Measurements from ENCODE around the gene ERG.

ERG gene

DNA sequence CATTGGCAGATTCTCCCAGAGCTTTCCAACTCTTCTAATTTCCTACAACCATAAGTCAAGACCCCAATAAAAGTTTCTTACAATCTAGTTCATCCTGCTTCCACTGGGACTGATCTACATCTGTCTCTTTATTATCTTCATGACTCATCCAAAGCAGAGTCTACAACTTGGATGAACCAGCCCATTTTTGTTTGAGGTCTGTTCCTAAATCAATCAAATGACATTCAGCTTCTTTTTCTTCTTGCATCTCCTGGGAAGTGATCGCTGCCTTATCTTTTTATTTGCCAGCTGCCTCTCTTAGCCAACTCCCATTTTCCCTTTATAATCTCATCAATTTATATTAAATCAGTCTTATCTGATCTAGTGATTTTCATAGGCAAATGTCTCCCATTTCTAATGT lies 105.6 kb downstream of the ERG start:
- DNase-seq, result no peak

DNA sequence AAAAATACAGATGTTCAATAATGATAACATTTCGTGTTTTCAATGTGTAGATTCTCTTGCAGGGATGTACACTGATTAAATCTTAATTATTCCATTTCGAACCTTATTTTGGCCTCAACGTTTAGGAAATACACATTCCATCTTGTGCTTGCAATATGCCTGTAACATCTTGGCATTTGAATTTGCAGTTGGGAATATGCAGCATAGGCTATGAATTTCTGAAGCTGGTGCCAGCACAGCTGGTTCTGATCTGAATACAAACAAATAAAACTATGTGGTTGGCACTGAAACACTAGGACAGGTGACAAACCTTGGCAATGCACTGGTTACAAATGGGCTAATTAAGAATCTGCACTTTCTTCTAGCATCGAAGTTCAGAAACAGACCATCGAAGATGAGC lies 108.4 kb downstream of the ERG start:
- DNase-seq, result no peak

DNA sequence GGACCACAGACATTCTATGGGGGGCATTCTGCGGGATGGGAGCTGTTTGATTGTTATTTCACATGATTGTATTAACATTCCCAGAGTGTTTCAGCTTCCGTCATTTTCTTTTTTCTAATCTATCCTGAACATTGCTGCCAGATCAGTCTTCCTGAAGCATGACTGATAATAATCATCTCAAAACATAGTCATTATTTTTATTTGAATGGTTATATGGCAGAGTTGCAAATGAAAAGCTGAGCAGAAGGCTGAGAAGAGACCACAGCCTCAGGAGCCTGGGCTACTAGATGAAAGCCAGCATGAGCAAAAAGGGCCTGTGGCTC lies 109.0 kb downstream of the ERG start:
- DNase-seq, result no peak

GRCh38 chr21:38388647-38389353 lies 109.5 kb downstream of the ERG start:
- DNase-seq, result no peak

DNA sequence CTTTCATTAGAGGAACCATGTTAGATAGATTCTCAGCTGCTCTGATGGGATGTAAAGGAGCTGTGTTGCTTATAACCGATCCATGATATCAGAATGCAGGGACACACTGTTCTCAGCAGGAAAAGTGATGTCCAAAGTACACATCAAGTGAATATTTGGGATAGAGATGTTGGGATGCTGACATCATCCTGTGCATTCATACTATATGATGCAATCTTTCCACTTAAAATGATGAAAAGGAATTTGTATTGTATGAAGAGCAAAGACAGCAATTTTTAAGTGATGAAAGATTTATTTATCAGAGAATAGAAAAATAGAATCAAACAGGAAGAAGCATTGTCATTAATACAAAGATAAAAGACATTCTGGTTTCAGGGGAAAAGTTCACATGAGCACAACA lies 110.1 kb downstream of the ERG start:
- DNase-seq, result no peak

DNA sequence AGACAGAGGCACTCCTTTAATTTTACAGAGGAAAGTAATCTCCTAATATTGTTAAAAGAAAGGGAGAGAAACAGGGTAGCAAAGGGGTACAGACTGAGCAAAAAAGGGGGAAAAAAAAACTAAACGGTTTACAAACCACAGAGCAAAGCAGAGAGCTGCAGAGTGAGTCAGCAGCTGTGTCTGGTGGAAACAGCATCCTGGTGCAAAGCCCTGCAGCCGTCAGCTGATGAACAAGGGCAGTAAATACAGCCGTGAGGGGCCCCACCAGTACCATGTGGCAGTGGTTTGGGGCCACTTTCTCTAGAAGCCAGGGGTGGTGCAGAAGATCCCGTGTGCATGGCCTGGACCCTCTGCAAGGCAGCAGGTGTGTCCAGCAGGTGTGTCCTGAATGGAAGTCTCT lies 111.3 kb downstream of the ERG start:
- DNase-seq, result no peak

DNA sequence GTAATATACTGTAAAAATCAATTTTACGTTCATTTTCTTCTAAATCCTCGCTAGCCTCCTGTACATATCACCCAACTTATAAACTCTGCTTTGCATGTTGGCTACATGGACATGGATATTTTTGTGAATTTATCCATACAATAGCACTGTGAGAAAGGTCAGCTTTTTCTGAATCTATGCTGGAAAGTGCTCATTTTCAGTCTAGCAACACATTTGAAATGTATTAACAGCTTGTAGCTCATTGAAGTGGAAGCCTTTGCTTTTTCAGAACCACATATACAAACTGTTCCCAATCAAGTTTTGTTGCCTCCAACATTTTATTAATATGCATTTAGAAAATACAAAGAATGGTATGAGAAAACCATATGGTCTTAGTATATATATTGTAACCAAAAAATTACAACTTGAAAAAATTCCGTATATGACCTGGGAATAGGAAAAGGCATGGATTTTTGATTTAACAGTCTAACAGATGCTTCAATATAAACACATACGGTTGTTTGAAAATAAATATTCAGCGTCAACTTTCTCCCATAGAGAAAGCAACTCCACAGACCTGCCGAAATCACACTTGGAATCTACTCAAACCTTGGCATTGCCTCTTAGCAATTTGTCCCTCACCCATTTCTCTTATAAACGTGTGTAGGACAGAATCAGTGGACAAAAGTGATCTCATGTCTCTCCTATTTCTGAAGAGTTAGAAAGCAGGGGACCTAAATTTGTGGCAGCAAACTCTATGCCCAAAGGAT lies 112.7 kb downstream of the ERG start:
- DNase-seq, result no peak

- DNase-seq, result no peak
Measured at GRCh38 chr21:38384675-38385426, 113.4 kb downstream of the ERG start.

DNA sequence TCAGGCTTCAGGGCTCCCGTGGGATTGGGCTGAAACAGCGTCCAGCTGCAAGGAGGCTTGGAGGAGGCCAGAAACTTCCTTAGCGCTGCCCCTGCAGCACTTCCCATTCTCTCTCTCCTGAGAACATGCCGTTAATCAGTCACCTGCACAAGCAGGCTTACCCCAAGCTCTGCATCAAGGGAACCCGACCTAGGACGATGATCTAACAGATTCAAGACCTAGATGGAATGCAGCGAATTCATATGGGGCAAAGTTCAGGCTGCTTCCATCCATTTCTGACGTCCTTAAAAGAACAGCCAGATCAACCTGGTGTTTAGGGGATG lies 114.1 kb downstream of the ERG start:
- DNase-seq, result no peak

DNA sequence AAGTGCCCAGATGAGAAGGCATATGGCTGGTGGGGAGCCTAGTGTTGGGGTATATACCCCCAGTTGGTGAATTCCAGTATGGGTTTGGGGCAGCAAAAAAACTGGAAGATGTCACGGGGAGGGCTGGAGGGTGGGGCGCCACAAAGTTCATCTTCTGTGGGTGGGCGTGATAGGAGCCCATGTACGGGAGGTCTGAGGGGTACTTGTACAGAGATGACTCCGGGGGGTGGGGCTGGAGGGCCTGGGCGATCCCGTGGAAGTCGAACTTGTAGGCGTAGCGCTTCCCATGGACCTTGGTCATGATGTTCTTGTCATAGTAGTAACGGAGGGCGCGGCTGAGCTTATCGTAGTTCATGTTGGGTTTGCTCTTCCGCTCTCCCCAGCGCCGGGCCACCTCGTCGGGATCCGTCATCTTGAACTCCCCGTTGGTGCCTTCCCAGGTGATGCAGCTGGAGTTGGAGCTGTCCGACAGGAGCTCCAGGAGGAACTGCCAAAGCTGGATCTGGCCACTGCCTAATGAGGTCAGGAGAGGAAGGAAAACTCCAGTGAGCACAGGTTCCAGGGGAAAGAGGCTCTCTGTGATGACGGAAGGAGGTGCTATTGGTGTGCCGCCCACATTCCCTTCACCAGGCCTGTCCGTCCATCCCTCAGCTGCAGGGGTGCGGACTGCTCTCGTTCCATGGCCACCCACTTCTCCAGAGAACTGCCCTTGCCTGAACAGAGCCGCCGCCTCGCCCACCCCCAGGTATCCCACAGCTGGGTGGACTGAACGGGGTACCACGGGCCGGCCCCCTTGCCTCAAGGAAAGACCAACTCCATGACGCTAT lies 114.7 kb downstream of the ERG start:
- DNase-seq, result no peak

DNA sequence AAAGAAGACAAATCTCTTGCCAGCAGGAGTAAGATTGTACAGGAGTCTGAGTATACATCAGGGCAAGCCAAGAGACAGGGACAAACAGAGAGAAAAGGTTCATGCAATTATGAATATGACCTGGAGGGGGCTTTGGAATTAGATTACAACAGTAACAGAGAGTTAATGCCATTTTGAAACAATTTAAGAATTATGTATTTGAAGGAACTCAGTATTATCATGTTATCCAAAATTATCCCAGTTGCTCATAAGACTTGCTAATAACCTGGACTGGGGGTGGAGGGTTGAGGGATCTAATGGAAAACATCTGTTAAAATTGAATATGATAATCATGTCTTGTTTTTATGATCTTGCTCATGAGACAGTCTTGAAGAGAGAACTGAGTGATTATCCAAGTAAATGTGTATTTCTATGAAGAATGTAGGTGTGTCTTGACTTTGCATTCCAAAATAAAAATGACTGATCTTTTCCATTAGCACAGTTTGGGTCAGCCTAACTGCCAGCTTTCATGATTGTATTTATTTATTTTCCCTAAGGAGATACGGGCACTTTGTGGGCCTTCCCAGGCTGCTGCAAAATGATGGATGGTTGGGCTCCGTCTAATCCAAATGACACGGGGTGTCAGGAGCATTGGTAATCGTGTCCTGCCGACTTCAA lies 117.7 kb downstream of the ERG start:
- peak in 1 of 51 donors; percentile 4 for DNase-seq

DNA sequence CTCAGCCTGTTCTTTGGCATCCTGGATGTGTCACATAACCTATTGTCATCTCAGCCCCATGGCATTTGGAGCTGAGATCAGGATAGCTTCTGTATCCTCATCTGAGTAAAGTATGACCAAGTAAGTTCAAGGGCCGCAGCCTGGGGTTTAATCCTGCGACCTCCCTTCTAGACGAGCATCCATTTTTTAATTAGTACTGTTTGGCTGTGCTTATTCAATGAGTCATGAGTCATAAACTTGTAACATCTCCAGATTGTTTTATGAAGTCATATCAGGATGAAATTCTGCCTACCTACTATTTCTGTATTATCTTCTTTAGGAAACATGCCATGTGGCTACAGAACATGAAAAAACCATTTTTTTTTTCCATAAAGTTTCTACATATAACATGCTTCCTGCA lies 119.1 kb downstream of the ERG start:
- DNase-seq, result no peak

DNA sequence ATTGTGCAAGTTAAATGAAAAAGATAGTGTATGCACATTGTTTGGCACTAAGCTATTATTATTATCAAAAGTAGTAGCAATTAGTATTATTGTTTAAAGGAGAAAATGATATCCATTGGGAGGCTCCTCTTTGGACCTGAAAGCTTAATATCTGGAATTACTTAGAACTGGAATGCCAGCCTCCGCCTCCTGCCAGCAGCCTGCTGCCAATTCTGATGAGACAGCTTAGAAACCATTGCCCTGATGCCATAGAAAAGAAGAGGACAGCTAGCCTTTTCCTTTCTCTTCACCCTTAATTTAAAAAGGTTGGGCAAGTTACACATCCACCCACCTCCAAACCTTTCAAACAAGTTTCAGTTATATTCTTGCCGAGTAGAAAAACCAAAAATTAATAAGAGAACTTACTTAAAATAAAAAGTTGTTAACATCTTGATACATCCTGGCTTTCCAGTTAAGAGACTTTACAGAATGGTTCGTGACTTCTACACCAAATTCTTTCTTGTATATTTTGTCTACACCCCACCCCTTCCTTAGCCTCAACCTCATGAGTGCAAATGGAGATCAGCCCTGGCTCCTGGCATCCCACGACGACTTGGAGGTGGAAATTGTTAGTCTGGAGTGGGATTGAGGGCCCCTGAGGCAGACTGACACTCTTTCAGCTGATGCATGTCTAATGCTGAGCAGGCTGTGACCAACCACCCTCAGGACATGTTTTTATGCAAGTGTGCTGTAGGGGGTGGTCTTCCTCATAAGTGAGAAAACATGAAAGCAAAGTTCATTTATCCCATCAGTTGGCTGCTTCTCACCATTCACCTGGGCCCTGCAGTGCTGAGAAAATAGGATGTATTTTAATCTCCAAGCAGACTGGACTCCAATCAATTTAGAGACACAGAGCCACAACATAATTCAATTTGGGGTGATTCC lies 120.8 kb downstream of the ERG start:
- no peak for DNase-seq

- DNase-seq, result no peak
Measured at GRCh38 chr21:38376693-38377092, 121.6 kb downstream of the ERG start.

DNA sequence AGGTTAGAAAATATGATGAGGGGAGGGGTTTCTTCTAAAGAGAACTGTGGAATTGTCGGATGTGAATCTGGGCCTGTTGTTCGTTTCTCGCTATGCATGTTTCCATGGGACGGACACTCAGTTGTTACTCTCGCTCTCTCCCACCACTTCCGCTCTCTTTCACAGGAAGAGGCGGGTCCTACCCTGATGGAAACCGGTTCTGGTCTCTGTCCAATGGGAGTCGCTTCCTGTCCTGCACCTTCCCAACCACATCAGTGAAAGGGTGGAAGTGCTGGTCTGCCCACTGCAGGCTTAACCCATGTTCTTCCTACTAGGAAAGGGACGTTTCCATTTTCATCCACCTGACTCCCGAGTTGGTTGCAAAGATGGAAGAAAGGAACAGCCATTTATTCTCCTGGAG lies 122.0 kb downstream of the ERG start:
- DNase-seq, result no peak

DNA sequence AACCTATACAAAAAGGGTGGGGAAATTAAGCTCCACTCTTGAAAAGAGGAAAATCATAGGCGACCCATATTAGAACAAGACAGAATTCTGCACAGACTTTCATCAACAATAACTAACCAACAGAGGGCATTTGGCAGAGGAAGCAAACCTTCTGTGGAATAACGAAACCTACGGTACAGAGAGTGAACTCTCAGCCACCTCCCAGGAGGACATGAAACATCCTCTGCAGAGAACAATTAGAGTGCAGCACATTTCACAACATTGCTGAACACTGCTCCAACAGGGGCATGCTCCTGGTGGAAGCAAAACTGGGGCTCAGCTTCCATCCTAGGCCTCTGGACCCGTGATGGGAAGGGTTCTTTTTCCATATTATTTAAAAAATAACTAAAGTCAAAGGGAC lies 130.6 kb downstream of the ERG start:
- no peak for DNase-seq

DNA sequence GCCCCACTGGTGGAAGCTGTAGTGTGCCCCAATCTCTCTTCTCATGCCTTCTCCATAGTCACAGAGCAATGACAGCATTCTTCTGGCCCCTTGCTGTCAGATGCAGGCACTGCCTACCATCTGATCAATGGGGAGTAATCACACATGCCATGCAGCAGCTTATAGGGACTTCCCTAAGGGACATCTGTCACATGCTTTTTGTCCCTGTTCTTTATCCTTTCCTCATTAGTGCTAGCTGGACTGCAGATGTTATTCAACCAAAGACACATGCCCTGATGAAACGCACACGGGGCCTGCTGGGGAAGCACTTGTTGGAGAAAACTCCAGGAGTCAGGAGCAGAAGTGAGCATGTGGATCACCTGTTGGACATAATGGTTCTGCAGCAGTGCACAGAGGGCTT lies 132.8 kb downstream of the ERG start:
- DNase-seq, result no peak

DNA sequence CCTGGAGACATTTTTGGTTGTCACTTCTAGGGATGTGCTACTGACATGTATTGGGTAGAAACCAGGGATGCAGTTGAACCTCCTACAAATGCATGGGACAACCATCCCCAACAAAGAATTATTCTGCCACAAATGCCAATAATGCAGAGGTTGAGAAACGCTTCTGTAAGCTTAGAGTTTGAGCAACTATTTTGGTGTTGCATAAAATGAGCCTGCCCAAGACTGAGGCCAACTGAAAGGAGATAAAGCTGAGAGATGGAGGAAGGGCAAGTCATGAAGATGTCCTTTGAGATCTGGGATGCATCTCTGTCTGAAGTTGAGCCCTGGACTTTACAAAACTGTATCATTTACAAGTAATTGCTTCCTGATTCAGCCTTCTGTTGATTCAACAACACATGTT lies 134.6 kb downstream of the ERG start:
- no peak for DNase-seq

GRCh38 chr21:38361324-38361723 lies 137.0 kb downstream of the ERG start:
- no peak for DNase-seq

- DNase-seq, result no peak
Measured at GRCh38 chr21:38359835-38360234, 138.4 kb downstream of the ERG start.
